K562 (cell line): ENCODE measurements around the gene METTL15.

ENCODE experiments used
- IRF2 ChIP-seq: sonication (generic); formaldehyde crosslinking; IDR thresholded peaks from 2 replicates; pipeline ENCODE4 v1.8.1; 2022; ENCODE audit warnings: mild to moderate bottlenecking, missing genetic modification reagents
- JUND ChIP-seq, 2 experiments: IDR thresholded peaks; 2 replicates in 1 of 2; 3 replicates in 1 of 2; pipeline ENCODE4 v1.6.1; 2011; ENCODE audit warnings: borderline replicate concordance in 2 of 2, low read depth in 2 of 2, low read length in 2 of 2, improper control_type of control experiment in 1 of 2, missing biosample characterization in 1 of 2, missing genetic modification characterization in 1 of 2, missing genetic modification reagents in 1 of 2
- POLR2A ChIP-seq: fragments of 450-650 bp; conservative IDR thresholded peaks from 2 replicates; pipeline ENCODE4 v1.6.1; 2016
- TEAD1 ChIP-seq, 2 experiments: fragments of 450-650 bp in 1 of 2; sonication (generic) in 1 of 2; formaldehyde crosslinking; IDR thresholded peaks; 2 replicates each; pipeline versions ENCODE4 v1.4.0 to v1.8.0; 2020 to 2022; ENCODE audit warnings: mild to moderate bottlenecking in 2 of 2, missing genetic modification reagents in 1 of 2
- ZNF57 ChIP-seq: fragments of 450-650 bp; formaldehyde crosslinking; IDR thresholded peaks from 2 replicates; pipeline ENCODE4 v1.4.0; 2020; ENCODE audit warnings: mild to moderate bottlenecking, moderate library complexity

- TF ChIP-seq JUND (IDR thresholded peaks at IDR 0.05; ENCODE audit: borderline replicate concordance, low read depth, low read length) (no peak), JUND (tag; IDR thresholded peaks at IDR 0.05; ENCODE audit: borderline replicate concordance, low read depth, low read length) (no peak), TEAD1 (CRISPR knock-in tag; IDR thresholded peaks at IDR 0.05) (no peak), ZNF57 (CRISPR knock-in tag) (no peak), POLR2A (no peak), IRF2 (no peak)
Observed at GRCh38 chr11:28353991-28354390, 245.8 kb downstream of the METTL15 start.
